Body of pancreas (tissue), 4 donors: ENCODE data around the gene REXO4.

Source experiments
- POLR2A ChIP-seq, 3 donors: fragments of 450-650 bp; IDR thresholded peaks; one replicate each; pipeline ENCODE4 v1.6.1; 2016; ENCODE audit warnings: antibody characterized with exemption in 3 of 3, mild to moderate bottlenecking in 2 of 3
- TF ChIP-seq, protein P1 (sequence below), 7 experiments: fragments of 450-650 bp in 4 of 7; fragments of 200-600 bp in 3 of 7; sonication (generic) in 3 of 7; IDR thresholded peaks; one replicate each; pipeline ENCODE4 v1.5.1; 2016 to 2019; ENCODE audit warnings: antibody characterized with exemption in 7 of 7

DNA sequence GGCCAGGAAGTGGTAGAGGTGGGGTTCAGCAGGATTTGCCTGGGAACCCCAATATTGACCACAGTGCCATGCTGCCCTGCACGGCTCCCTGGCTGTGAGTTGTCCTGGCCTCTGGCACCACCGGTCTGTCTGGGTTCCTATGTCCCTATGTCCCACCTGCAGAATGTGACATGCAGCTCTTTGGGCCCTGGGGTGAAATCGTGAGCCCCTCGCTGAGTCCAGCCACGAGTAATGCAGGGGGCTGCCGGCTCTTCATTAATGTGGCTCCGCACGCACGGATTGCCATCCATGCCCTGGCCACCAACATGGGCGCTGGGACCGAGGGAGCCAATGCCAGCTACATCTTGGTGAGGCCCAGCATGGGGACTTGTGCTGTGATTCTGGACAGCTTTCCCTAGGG is 39.9 kb upstream of the REXO4 start:
- TF ChIP-seq, protein P1, sequence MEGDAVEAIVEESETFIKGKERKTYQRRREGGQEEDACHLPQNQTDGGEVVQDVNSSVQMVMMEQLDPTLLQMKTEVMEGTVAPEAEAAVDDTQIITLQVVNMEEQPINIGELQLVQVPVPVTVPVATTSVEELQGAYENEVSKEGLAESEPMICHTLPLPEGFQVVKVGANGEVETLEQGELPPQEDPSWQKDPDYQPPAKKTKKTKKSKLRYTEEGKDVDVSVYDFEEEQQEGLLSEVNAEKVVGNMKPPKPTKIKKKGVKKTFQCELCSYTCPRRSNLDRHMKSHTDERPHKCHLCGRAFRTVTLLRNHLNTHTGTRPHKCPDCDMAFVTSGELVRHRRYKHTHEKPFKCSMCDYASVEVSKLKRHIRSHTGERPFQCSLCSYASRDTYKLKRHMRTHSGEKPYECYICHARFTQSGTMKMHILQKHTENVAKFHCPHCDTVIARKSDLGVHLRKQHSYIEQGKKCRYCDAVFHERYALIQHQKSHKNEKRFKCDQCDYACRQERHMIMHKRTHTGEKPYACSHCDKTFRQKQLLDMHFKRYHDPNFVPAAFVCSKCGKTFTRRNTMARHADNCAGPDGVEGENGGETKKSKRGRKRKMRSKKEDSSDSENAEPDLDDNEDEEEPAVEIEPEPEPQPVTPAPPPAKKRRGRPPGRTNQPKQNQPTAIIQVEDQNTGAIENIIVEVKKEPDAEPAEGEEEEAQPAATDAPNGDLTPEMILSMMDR (IDR thresholded peaks at IDR 0.05): no peak
- TF ChIP-seq POLR2A (IDR thresholded peaks at IDR 0.05): no peak
